ENCODE results near the gene KCNB1.

The KCNB1 gene

DNA sequence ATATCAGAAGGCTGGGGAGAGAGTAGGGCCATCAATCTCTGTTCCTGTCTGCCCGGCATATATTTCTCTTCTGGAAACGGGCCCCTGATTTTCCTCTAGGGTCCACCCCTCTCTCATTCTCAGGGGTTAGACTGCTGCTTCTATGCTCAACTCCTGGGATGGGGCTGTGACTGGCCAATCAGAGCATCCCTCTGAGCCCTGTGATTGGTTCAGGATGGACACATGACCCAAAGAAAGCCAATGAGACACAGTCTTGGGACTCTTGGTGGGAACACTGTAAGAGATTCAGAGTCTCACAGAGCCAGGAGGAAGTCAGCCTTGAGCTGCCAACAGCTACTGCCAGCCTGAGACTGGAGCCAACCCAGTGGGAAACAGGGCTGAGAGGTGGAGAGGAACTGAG, 31.0 kb upstream of the KCNB1 start:
- in situ Hi-C loops (cut with HindIII; ENCODE audit: low sequenced_read_pairs) = no loop called here
- TF ChIP-seq CTCF (IDR thresholded peaks at IDR 0.05; ENCODE audit: low read depth, low read length) = no peak

GRCh38 chr20:49513009-49513408, 30.5 kb upstream of the KCNB1 start:
- TF ChIP-seq CTCF (IDR thresholded peaks at IDR 0.05; ENCODE audit: low read depth, low read length) = no peak
- no peak overlapping the region for H3K4me3 ChIP-seq (ENCODE audit: low read depth, low read length)
- no peak for DNase-seq (ENCODE audit: low read depth, low spot score)
- in situ Hi-C loops (cut with HindIII; ENCODE audit: low sequenced_read_pairs) = no loop called here

More for the DNA sequence above, 31.0 kb upstream of the KCNB1 start:
- no peak overlapping the region for H3K4me3 ChIP-seq (ENCODE audit: low read depth, low read length)
- no peak for DNase-seq (ENCODE audit: low read depth, low spot score)

DNA sequence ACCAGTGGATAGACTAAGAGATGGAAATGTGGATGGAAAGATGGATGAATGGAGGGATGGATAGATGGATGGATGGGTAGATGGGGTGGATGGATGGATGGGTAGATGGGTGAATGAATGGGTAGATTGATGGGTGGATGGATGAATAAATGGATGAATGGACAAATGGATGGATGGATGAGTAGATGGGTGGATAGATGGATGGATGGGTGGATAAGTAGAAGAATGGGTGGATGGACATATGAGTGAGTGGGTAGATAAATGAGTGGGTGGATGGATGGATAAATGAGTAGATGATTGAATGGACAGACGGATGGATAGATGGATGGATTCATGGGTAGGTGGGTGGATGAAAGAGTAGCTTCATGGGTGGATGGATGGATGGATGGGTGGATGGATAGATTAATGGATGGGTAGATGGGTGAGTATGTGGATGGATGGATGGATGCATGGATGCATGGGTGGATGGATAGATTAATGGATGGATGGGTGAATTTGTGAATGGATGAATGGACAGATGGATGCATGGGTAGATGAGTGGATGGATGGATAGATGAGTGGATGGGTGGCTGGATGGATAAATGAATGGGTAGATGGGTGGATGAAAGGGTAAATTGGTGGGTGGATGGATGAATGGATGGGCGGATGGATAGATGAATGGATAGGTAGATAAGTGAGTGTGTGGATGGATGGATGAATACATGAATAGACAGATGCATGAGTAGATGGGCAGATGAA, 29.5 kb upstream of the KCNB1 start:
- no peak for DNase-seq (ENCODE audit: low read depth, low spot score)
- no peak overlapping the region for H3K4me3 ChIP-seq (ENCODE audit: low read depth, low read length)
- TF ChIP-seq CTCF (IDR thresholded peaks at IDR 0.05; ENCODE audit: low read depth, low read length) = no peak
- in situ Hi-C loops (cut with HindIII; ENCODE audit: low sequenced_read_pairs) = no loop called here

DNA sequence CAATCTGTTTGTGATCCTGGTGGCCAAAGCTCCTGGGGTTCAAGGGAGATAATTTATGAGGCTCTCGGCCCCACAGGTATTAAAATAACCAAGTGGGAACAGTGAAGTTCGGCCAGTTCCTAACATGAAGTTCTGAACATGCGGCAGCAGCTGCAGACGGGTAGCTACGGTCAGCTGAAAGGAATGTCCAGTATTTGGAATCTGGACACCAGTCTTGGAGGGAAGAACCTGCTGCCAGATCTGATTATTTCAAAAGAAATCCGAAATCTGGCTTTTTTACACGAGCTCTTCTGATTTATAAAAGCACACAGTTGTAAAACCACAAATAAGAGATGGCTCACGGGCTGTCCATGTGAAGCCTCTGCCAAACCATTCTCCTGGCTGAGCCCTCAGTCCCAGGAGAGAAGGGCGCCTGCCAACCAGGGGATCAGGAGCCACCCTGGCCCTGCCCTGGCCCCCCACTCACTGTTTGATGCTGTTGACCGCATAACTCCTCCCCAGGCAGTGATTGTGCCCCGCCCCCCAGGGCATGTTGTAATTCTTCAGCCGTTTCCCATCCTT, 28.2 kb upstream of the KCNB1 start:
- in situ Hi-C loops (cut with HindIII; ENCODE audit: low sequenced_read_pairs) = no loop called here
- no peak for TF ChIP-seq CTCF (IDR thresholded peaks at IDR 0.05; ENCODE audit: low read depth, low read length)
- no peak overlapping the region for H3K4me3 ChIP-seq (ENCODE audit: low read depth, low read length)
- DNase-seq (ENCODE audit: low read depth, low spot score) = peak; percentile 86

- in situ Hi-C loops (cut with HindIII; ENCODE audit: low sequenced_read_pairs) = no loop called here
- TF ChIP-seq CTCF (IDR thresholded peaks at IDR 0.05; ENCODE audit: low read depth, low read length) = peak; percentile 60
- H3K4me3 ChIP-seq (ENCODE audit: low read depth, low read length) = no peak overlapping the region
- DNase-seq (ENCODE audit: low read depth, low spot score) = peak; percentile 43
Measured at GRCh38 chr20:49508435-49509199, 26.1 kb upstream of the KCNB1 start.

- TF ChIP-seq CTCF (IDR thresholded peaks at IDR 0.05; ENCODE audit: low read depth, low read length) = no peak
Measured at GRCh38 chr20:49507741-49508434, 25.4 kb upstream of the KCNB1 start.

More at GRCh38 chr20:49507741-49508434, 25.4 kb upstream of the KCNB1 start:
- no peak for DNase-seq (ENCODE audit: low read depth, low spot score)
- no peak overlapping the region for H3K4me3 ChIP-seq (ENCODE audit: low read depth, low read length)
- in situ Hi-C loops (cut with HindIII; ENCODE audit: low sequenced_read_pairs) = no loop called here
